Neural progenitor cell (in vitro differentiated cells): ENCODE data around the gene PTGS2. TPM values are rescaled to one million over a fixed set of nuclear protein-coding genes. Genes with fewer than 3 reads are reported as not detected.

Experiments
- DNase-seq: peaks from one replicate; pipeline ENCODE4 v3.0.0-alpha.2; 2016; ENCODE audit warnings: low spot score
- H2AFZ ChIP-seq: fragments of 200-600 bp; sonication (generic); replicated peaks from 2 replicates; pipeline ENCODE4 v1.6.1; 2016; ENCODE audit warnings: antibody characterized with exemption
- H3F3A ChIP-seq: fragments of 200-600 bp; sonication (generic); 2 replicates; pipeline ENCODE4 v1.6.1; 2016; ENCODE audit warnings: antibody characterized with exemption, low read depth
- H3K27ac ChIP-seq: fragments of 200-600 bp; sonication (generic); 2 replicates; pipeline ENCODE4 v1.5.1; 2016; ENCODE audit warnings: mild to moderate bottlenecking
- H3K27me3 ChIP-seq: fragments of 200-600 bp; sonication (generic); 2 replicates; pipeline ENCODE4 v1.6.1; 2016; ENCODE audit warnings: mild to moderate bottlenecking, moderate library complexity
- H3K36me3 ChIP-seq: fragments of 200-600 bp; sonication (generic); 2 replicates; pipeline ENCODE4 v1.5.1; 2016
- H3K4me1 ChIP-seq: fragments of 200-600 bp; sonication (generic); 2 replicates; pipeline ENCODE4 v1.6.1; 2016; ENCODE audit warnings: mixed run types
- H3K4me2 ChIP-seq: fragments of 200-600 bp; sonication (generic); 2 replicates; pipeline ENCODE4 v1.6.1; 2016
- H3K4me3 ChIP-seq: fragments of 200-600 bp; sonication (generic); 2 replicates; pipeline ENCODE4 v1.5.1; 2016
- H3K79me2 ChIP-seq: fragments of 200-600 bp; sonication (generic); 2 replicates; pipeline ENCODE4 v1.6.1; 2016; ENCODE audit warnings: low read depth
- H3K9ac ChIP-seq: fragments of 200-600 bp; sonication (generic); 2 replicates; pipeline ENCODE4 v1.6.1; 2016
- H3K9me3 ChIP-seq: fragments of 200-600 bp; sonication (generic); 2 replicates; pipeline ENCODE4 v1.5.1; 2016; ENCODE audit warnings: low read depth
- H4K20me1 ChIP-seq: fragments of 200-600 bp; sonication (generic); 2 replicates; pipeline ENCODE4 v1.6.1; 2016; ENCODE audit warnings: low read depth
- H3K27ac Mint-ChIP-seq: 3 replicates; pipeline ENCODE4 v1.8.0; 2021; ENCODE audit warnings: mixed read lengths
- H3K27me3 Mint-ChIP-seq: 2 replicates; pipeline ENCODE4 v1.8.0; 2022; ENCODE audit warnings: low read depth, mild to moderate bottlenecking, inconsistent platforms, moderate library complexity, mixed read lengths; ENCODE audit not compliant: insufficient read depth
- H3K36me3 Mint-ChIP-seq: 3 replicates; pipeline ENCODE4 v1.8.0; 2021; ENCODE audit warnings: mixed read lengths
- H3K4me1 Mint-ChIP-seq: 3 replicates; pipeline ENCODE4 v1.8.0; 2021; ENCODE audit warnings: mixed read lengths
- H3K4me3 Mint-ChIP-seq: 3 replicates; pipeline ENCODE4 v1.8.0; 2021; ENCODE audit warnings: mild to moderate bottlenecking, moderate library complexity, mixed read lengths
- H3K9me3 Mint-ChIP-seq: 3 replicates; pipeline ENCODE4 v1.8.0; 2020; ENCODE audit warnings: mixed read lengths
- EZH2 ChIP-seq: fragments of 200-600 bp; sonication (generic); IDR thresholded peaks from 2 replicates; pipeline ENCODE4 v1.6.1; 2017; ENCODE audit warnings: antibody characterized with exemption, mild to moderate bottlenecking, moderate library complexity
- EZH2phosphoT487 ChIP-seq: fragments of 200-600 bp; sonication (generic); IDR thresholded peaks from 2 replicates; pipeline ENCODE4 v1.6.1; 2017; ENCODE audit warnings: antibody characterized with exemption
- total RNA-seq: library from RNA; depleted of rRNA; stranded (reverse); fragments of >200 nt; gene quantifications from 2 replicates; pipeline ENCODE4 v1.2.3, GENCODE V29; 2015; ENCODE audit warnings: low replicate concordance
- TF ChIP-seq, protein P1 (sequence below): fragments of 200-600 bp; sonication (generic); IDR thresholded peaks from 2 replicates; pipeline ENCODE4 v1.5.1; 2017; ENCODE audit warnings: antibody characterized with exemption, mild to moderate bottlenecking

PTGS2 gene
- total RNA-seq, 1 donor from 2014 or later: 0.37 TPM

DNA sequence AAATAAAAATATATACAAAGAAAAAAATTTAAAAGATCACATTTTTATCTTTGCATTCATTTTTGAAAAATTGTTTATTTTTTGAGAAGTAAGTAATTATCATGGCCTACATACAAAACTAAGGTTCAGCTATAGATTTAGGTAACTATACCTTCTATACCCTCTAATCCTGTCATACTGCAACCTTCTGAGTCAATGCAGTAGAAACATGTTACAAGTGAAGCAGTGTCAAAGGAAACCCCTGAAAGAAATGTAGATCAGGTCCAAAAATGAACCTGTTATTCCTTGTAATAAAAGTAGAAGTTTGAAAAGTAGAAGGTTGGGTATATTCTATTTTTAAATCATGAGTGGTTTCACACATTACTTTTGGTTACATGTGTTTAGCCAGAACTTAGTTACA, 51.3 kb downstream of the PTGS2 start:
- Histone ChIP-seq H4K20me1 (no peaks in the 10 kb centered on the region), H3K9me3 (no peaks in the 10 kb centered on the region), H3K4me3 (no peak overlapping the region), H2AFZ (no peak overlapping the region), H3F3A (no peaks in the 10 kb centered on the region), H3K4me1 (no peaks in the 10 kb centered on the region), H3K4me2 (no peak overlapping the region), H3K9ac (no peak overlapping the region), H3K27me3 (no peaks in the 10 kb centered on the region), H3K36me3 (no peaks in the 10 kb centered on the region), H3K79me2 (no peaks in the 10 kb centered on the region), H3K27ac (no peak overlapping the region)
- Mint-ChIP-seq H3K36me3 (no peaks in the 10 kb centered on the region), H3K9me3 (no peaks in the 10 kb centered on the region), H3K4me3 (no peak overlapping the region), H3K4me1 (peaks cover 2% of the 10 kb centered on the region), H3K27ac (no peak overlapping the region), H3K27me3 (no peaks in the 10 kb centered on the region)
- DNase-seq: no peak
- no peak for TF ChIP-seq EZH2phosphoT487
- TF ChIP-seq, protein P1, sequence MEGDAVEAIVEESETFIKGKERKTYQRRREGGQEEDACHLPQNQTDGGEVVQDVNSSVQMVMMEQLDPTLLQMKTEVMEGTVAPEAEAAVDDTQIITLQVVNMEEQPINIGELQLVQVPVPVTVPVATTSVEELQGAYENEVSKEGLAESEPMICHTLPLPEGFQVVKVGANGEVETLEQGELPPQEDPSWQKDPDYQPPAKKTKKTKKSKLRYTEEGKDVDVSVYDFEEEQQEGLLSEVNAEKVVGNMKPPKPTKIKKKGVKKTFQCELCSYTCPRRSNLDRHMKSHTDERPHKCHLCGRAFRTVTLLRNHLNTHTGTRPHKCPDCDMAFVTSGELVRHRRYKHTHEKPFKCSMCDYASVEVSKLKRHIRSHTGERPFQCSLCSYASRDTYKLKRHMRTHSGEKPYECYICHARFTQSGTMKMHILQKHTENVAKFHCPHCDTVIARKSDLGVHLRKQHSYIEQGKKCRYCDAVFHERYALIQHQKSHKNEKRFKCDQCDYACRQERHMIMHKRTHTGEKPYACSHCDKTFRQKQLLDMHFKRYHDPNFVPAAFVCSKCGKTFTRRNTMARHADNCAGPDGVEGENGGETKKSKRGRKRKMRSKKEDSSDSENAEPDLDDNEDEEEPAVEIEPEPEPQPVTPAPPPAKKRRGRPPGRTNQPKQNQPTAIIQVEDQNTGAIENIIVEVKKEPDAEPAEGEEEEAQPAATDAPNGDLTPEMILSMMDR: no peak
- no peak for TF ChIP-seq EZH2

DNA sequence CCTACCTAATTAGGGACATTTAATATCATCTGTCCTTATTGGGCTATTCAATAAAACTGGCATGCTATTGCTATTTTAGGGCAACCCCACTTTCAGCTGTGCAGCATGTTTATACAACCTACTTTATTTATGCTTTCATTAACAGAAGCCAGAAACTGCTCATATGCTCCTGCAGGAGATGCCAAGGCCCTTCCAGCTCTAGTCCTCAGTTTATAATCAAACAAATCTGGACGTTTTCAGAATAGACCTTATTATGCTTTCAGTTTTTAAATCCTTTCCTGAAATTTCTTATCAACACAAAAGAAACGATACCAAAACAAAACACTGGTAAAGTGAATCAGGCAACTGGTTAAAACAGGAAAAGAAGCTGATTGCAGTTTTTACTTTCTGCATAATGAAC, 53.2 kb downstream of the PTGS2 start:
- H3F3A ChIP-seq: no peaks in the 10 kb centered on the region
- TF ChIP-seq EZH2 (no peak), EZH2phosphoT487 (no peak)
- TF ChIP-seq, protein P1: no peak
- Mint-ChIP-seq H3K27me3 (no peaks in the 10 kb centered on the region), H3K4me1 (peaks cover 2% of the 10 kb centered on the region), H3K9me3 (no peaks in the 10 kb centered on the region), H3K27ac (no peak overlapping the region), H3K36me3 (no peaks in the 10 kb centered on the region), H3K4me3 (no peak overlapping the region)
- H3K4me3 ChIP-seq: no peak overlapping the region
- H3K9me3 ChIP-seq: no peaks in the 10 kb centered on the region
- no peak overlapping the region for H2AFZ ChIP-seq
- H3K9ac ChIP-seq: no peak overlapping the region
- no peaks in the 10 kb centered on the region for H3K79me2 ChIP-seq
- DNase-seq: no peak
- no peaks in the 10 kb centered on the region for H4K20me1 ChIP-seq
- H3K4me2 ChIP-seq: no peak overlapping the region
- H3K4me1 ChIP-seq: no peaks in the 10 kb centered on the region
- no peak overlapping the region for H3K27ac ChIP-seq
- no peaks in the 10 kb centered on the region for H3K36me3 ChIP-seq
- H3K27me3 ChIP-seq: no peaks in the 10 kb centered on the region

DNA sequence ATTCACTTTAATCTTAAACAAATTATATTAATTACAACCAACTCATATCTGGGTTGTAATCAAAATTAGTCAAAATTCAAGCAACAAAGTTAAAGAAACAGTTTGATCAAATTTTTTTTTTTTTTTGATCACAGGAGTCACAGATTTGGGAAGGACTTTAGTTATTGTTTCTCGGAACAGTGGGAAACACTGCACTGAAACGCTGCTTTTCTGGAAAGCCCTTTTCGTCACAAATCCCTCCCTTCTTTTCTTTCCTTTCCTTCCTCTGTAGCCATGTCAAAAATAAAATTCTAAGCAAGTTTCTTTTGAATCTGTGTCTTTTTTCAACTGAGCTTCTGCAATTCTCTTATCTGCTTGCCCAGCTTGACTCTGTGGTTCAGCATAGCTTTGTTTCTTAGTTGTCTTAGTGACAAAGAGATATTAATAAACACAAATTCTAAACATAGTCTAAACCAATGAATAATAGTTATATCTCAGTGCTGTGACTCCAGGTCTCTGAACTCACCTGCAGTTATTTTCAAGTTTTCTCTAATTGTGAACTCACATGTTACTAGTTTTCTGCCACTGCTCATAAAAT, 53.8 kb downstream of the PTGS2 start:
- H3K36me3 ChIP-seq: no peaks in the 10 kb centered on the region
- TF ChIP-seq, protein P1: no peak
- no peak for TF ChIP-seq EZH2
- no peak for TF ChIP-seq EZH2phosphoT487
- no peaks in the 10 kb centered on the region for H3K9me3 Mint-ChIP-seq
- H3K9ac ChIP-seq: no peak overlapping the region
- no peak overlapping the region for H3K27ac ChIP-seq
- no peaks in the 10 kb centered on the region for H3K36me3 Mint-ChIP-seq
- H3F3A ChIP-seq: no peaks in the 10 kb centered on the region
- no peak overlapping the region for H3K27ac Mint-ChIP-seq
- H3K79me2 ChIP-seq: no peaks in the 10 kb centered on the region
- no peak overlapping the region for H3K4me3 ChIP-seq
- H3K27me3 Mint-ChIP-seq: no peaks in the 10 kb centered on the region
- H3K4me2 ChIP-seq: no peak overlapping the region
- no peaks in the 10 kb centered on the region for H3K27me3 ChIP-seq
- no peaks in the 10 kb centered on the region for H3K4me1 ChIP-seq
- H2AFZ ChIP-seq: peak overlapping the region; percentile 52
- H3K4me3 Mint-ChIP-seq: no peak overlapping the region
- H3K4me1 Mint-ChIP-seq: peaks cover 2% of the 10 kb centered on the region
- no peaks in the 10 kb centered on the region for H4K20me1 ChIP-seq
- DNase-seq: no peak
- H3K9me3 ChIP-seq: no peaks in the 10 kb centered on the region
